B cell (primary cell): ENCODE data around the gene C16orf86. TPM values are rescaled to one million over a fixed set of nuclear protein-coding genes. Genes with fewer than 3 reads are reported as not detected.

ENCODE experiments used
- ATAC-seq: fragments of 200-7000 bp; cut with Tn5 transposase; one replicate; pipeline ENCODE4 v1.10.0; 2021; ENCODE audit warnings: low read depth, mild to moderate bottlenecking, moderate number of reproducible peaks, moderate library complexity
- CTCF ChIA-PET: fragments of 350-600 bp; sonication (Branson Sonifier 250); formaldehyde crosslinking; loops from one replicate; lab custom pipeline; 2021; ENCODE audit warnings: antibody characterized with exemption, inconsistent platforms; lab: Charles Lee
- POLR2A ChIA-PET: fragments of 350-600 bp; sonication (Branson Sonifier 250); formaldehyde crosslinking; loops from one replicate; lab custom pipeline; 2021; ENCODE audit warnings: antibody characterized with exemption; lab: Charles Lee
- DNase-seq: peaks from one replicate; pipeline ENCODE4 v3.0.0; 2013
- H2AFZ ChIP-seq: 2 replicates; pipeline ENCODE4 v1.6.1; 2012; ENCODE audit warnings: mild to moderate bottlenecking, low read depth, low read length; ENCODE audit not compliant: insufficient read depth, poor library complexity, severe bottlenecking
- H3K27ac ChIP-seq, 2 donors: 1 replicate in 1 of 2; 2 replicates in 1 of 2; pipeline ENCODE4 v1.5.1; 2012 to 2013; ENCODE audit warnings: low read length in 2 of 2, mild to moderate bottlenecking in 2 of 2, moderate library complexity in 1 of 2
- H3K27me3 ChIP-seq, 4 experiments: fragments of 200-600 bp in 1 of 4; sonication (generic) in 1 of 4; replicated peaks in 1 of 4; 1 replicate in 2 of 4; 2 replicates in 2 of 4; pipeline versions ENCODE4 v1.6.1 to v1.7.0; 2013 to 2016; ENCODE audit warnings: low read length in 3 of 4, mild to moderate bottlenecking in 2 of 4, mixed read lengths in 1 of 4, moderate library complexity in 1 of 4; ENCODE audit not compliant: insufficient read depth in 4 of 4, control insufficient read depth in 3 of 4; ENCODE audit errors: control extremely low read depth in 1 of 4
- H3K36me3 ChIP-seq, 2 experiments: replicated peaks in 1 of 2; 1 replicate in 1 of 2; 2 replicates in 1 of 2; pipeline versions ENCODE4 v1.6.1 to v1.7.1; 2013; ENCODE audit warnings: low read length in 1 of 2; ENCODE audit not compliant: insufficient read depth in 2 of 2, control insufficient read depth in 1 of 2; ENCODE audit errors: control extremely low read depth in 1 of 2, extremely low read depth in 1 of 2
- H3K4me1 ChIP-seq, 2 donors: fragments of 200-600 bp in 1 of 2; sonication (generic) in 1 of 2; 1 replicate in 1 of 2; 2 replicates in 1 of 2; pipeline versions ENCODE4 v1.5.1 to v1.6.1; 2013 to 2017; ENCODE audit warnings: low read length in 2 of 2; ENCODE audit not compliant: control insufficient read depth in 2 of 2, insufficient read depth in 2 of 2
- H3K4me2 ChIP-seq: replicated peaks from 2 replicates; pipeline ENCODE3; 2012; ENCODE audit warnings: mild to moderate bottlenecking, low read depth, low read length; ENCODE audit not compliant: poor library complexity, severe bottlenecking
- H3K4me3 ChIP-seq, 5 experiments: fragments of 200-600 bp in 1 of 5; sonication (generic) in 1 of 5; 1 replicate in 3 of 5; 2 replicates in 2 of 5; pipeline versions ENCODE4 v1.5.1 to v1.7.0; 2011 to 2016; ENCODE audit warnings: low read length in 4 of 5, mild to moderate bottlenecking in 4 of 5, low read depth in 2 of 5, control low read depth in 1 of 5, moderate library complexity in 1 of 5; ENCODE audit not compliant: insufficient read depth in 1 of 5; ENCODE audit errors: control extremely low read depth in 1 of 5, extremely low read depth in 1 of 5
- H3K79me2 ChIP-seq: fragments of 200-600 bp; sonication (generic); one replicate; pipeline ENCODE4 v1.6.0; 2016; ENCODE audit warnings: low read length; ENCODE audit not compliant: control insufficient read depth, insufficient read depth
- H3K9ac ChIP-seq: fragments of 200-600 bp; sonication (generic); 2 replicates; pipeline ENCODE4 v1.6.1; 2017; ENCODE audit warnings: mild to moderate bottlenecking, low read length, moderate library complexity
- H3K9me3 ChIP-seq, 3 donors: one replicate each; pipeline versions ENCODE4 v1.6.1 to v1.7.1; 2013; ENCODE audit warnings: low read length in 2 of 3; ENCODE audit not compliant: control insufficient read depth in 2 of 3, insufficient read depth in 1 of 3; ENCODE audit errors: control extremely low read depth in 1 of 3
- H4K20me1 ChIP-seq: 2 replicates; pipeline ENCODE4 v1.6.0; 2012; ENCODE audit warnings: mild to moderate bottlenecking, low read length; ENCODE audit not compliant: insufficient read depth, control insufficient read depth, poor library complexity, severe bottlenecking
- H3K27ac Mint-ChIP-seq: one replicate; pipeline ENCODE4 v1.8.0; 2021; ENCODE audit warnings: mixed read lengths
- H3K27me3 Mint-ChIP-seq: one replicate; pipeline ENCODE4 v1.8.0; 2021; ENCODE audit warnings: mixed read lengths
- H3K4me1 Mint-ChIP-seq: one replicate; pipeline ENCODE4 v1.8.0; 2021; ENCODE audit warnings: mixed read lengths
- H3K4me3 Mint-ChIP-seq: one replicate; pipeline ENCODE4 v1.8.0; 2021; ENCODE audit warnings: mixed read lengths
- H3K9me3 Mint-ChIP-seq: one replicate; pipeline ENCODE4 v1.8.0; 2022; ENCODE audit warnings: mixed read lengths; ENCODE audit not compliant: insufficient read depth
- EZH2 ChIP-seq: IDR thresholded peaks from 2 replicates; pipeline ENCODE4 v1.6.1; 2012; ENCODE audit warnings: borderline replicate concordance, low read depth, mild to moderate bottlenecking, moderate library complexity, low read length; ENCODE audit not compliant: insufficient read depth, poor library complexity, severe bottlenecking
- WGBS: methylation state at CpG from one replicate; pipeline ENCODE4 v1.1.5; 2013; ENCODE audit warnings: missing lambda C conversion rate; ENCODE audit not compliant: insufficient coverage; 5-methylcytosine and 5-hydroxymethylcytosine counted together
- intact Hi-C: fragments of 100-400 bp; cut with micrococcal nuclease; formaldehyde crosslinking; loops from one replicate; pipeline ENCODE4 v1.10.0; 2022
- polyA plus RNA-seq: library from polyadenylated mRNA; depleted of rRNA; stranded (reverse); fragments of >200 nt; gene quantifications from 2 replicates; pipeline ENCODE4 v1.2.3, GENCODE V29; 2012
- total RNA-seq, 2 donors: library from RNA; stranded (reverse); fragments of 120-200 nt in 1 of 2; gene quantifications; 1 replicate in 1 of 2; 2 replicates in 1 of 2; pipeline versions ENCODE4 v1.2.3 to v1.2.4, GENCODE V29; 2013 to 2022
- TF ChIP-seq, protein P1 (sequence below): fragments of 200-600 bp; IDR thresholded peaks from one replicate; pipeline ENCODE4 v1.8.0; 2022; ENCODE audit warnings: antibody characterized with exemption, mild to moderate bottlenecking

C16orf86 gene
- total and polyA plus RNA-seq, 2 donors (not counting 1 experiment from before 2014, with no cell fraction given) = 9.9 to 18.0 TPM

DNA sequence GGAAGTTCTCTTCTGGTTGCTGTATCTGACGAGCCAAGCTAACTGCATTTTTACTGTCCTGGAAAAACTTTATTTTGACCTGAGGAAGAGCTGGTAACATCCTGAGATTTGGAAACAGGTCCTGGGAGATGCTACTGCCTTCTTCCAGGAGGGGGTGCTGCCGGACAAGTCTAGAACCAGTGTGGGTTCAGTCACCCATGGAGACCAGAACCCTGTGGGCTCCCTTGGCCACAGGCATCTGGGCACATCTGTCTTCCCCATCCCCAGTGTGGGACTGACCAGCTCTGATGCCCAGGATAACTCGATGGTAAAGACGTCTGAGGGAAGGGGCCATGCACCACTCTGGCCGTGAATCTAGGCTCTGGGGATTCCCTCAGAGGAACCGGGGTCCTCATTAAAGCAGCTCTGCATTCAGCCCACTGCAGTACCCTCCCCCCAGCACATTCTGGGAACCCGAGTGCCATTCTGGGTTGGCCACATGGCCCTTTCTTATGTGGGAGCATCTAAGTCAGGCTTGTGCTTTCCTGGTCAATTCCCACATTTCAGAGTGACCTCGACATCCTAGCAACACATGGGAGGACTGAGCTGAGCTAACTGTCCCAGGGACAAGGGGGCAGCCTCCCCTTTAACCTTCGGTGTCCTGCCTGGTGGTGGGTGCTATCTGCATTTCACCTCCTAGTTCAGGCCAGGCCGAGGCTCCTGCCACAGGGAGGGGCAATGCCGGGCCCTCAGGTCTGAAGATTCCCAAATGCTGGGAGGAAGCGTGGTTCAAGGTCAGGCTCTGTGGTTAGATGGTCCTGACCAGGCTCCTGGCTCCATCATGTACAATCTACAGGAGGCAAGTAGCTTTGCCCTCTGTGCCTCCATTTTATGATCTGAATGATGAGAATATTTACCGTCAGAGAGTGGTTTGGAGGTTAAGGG is 6.4 kb downstream of the C16orf86 start:
- no peaks in the 10 kb centered on the region for H3K27me3 Mint-ChIP-seq
- H3K9me3 Mint-ChIP-seq = no peaks in the 10 kb centered on the region
- Histone ChIP-seq H3K4me1 (peaks cover 23 to 37% of the 10 kb centered on the region in 2 donors), H3K9ac (no peak overlapping the region), H4K20me1 (no peaks in the 10 kb centered on the region), H3K79me2 (no peaks in the 10 kb centered on the region), H3K9me3 (no peaks in the 10 kb centered on the region), H2AFZ (no peak overlapping the region), H3K4me3 (no peak overlapping the region), H3K36me3 (no peaks in the 10 kb centered on the region), H3K4me2 (peak overlapping the region; percentile 21), H3K27me3 (no peaks in the 10 kb centered on the region), H3K27ac (no peak overlapping the region)
- peak overlapping the region; percentile 41 for H3K27ac Mint-ChIP-seq
- ChIA-PET CTCF (interaction anchor here (0.6 to 11.7 kb wide), 42 partner anchors 9 to 393 kb away, joined by 3 to 136 read pairs (median 5); partner anchors contain the start of genes ACD, CTRL, EDC4 and GFOD2), POLR2A (interaction anchor here (0.5 to 2.0 kb wide), 4 partner anchors 13 to 695 kb away, joined by 3 to 4 read pairs (median 3); partner anchors contain the start of gene GFOD2)
- ATAC-seq (peak; percentile 23), DNase-seq (peak; percentile 77)
- peaks cover 39% of the 10 kb centered on the region for H3K4me1 Mint-ChIP-seq
- no peak overlapping the region for H3K4me3 Mint-ChIP-seq
- intact Hi-C loops = loop anchor here (1.0 to 2.0 kb wide), 4 partner anchors 46 to 391 kb away; partner anchors contain the start of gene GFOD2
- 57% methylated on average over 11 of the region's 13 CpGs for WGBS
- TF ChIP-seq EZH2 = no peak
- TF ChIP-seq, protein P1, sequence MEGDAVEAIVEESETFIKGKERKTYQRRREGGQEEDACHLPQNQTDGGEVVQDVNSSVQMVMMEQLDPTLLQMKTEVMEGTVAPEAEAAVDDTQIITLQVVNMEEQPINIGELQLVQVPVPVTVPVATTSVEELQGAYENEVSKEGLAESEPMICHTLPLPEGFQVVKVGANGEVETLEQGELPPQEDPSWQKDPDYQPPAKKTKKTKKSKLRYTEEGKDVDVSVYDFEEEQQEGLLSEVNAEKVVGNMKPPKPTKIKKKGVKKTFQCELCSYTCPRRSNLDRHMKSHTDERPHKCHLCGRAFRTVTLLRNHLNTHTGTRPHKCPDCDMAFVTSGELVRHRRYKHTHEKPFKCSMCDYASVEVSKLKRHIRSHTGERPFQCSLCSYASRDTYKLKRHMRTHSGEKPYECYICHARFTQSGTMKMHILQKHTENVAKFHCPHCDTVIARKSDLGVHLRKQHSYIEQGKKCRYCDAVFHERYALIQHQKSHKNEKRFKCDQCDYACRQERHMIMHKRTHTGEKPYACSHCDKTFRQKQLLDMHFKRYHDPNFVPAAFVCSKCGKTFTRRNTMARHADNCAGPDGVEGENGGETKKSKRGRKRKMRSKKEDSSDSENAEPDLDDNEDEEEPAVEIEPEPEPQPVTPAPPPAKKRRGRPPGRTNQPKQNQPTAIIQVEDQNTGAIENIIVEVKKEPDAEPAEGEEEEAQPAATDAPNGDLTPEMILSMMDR = peak; percentile 81
